ENCODE results near the gene SAA2.
"Not testable (repeated sequence)": the region's sequence is repeated elsewhere in the genome, so short reads cannot be mapped to it uniquely, and the experiment has no call there.

SAA2 gene

DNA sequence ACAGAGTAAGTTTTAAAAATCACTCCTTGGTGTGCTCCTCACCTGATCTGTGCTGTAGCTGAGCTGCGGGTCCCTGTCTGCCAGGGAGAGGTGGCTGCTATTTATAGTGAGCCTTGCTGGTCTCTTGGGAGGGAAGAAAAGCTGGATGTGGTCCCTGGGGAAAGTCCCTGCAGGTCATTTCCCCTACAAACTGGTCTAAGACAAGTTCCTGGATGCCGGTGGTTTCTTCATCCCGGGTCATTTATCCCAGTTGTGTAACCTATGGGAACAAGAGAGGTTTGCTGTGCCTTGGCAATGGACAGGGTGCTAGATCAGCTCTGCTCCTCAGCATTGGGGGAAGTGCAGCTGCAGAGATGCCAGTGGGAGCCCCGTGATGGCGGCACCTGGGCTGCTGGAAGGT lies at the start of gene SAA2:
SAA2 (minus strand) TSS at position 108 of the 400 bp plus-strand sequence. CDS start 657 bp downstream, outside the sequence.
- no peak for DNase-seq (ENCODE audit: low spot score)

DNA sequence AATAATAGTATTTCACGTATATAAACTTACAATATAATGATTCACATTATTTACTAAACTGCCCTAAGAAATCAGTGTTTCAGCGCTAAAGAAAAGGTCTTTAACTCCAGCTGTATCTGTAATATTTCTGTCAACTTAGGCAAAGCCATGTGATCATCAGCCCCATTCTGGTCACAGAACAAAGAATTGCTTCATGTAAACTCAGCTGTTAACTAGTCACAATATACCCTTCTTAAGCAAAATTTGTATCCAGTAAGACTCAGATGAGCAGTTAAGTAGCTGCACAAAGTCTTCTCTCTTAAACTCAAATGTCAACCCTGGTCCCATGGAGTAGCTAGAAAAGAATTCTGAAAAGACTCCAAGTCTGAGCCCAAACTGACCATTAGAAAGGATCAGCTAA lies 46.8 kb upstream of the SAA2 start:
- DNase-seq (ENCODE audit: low spot score): no peak

DNA sequence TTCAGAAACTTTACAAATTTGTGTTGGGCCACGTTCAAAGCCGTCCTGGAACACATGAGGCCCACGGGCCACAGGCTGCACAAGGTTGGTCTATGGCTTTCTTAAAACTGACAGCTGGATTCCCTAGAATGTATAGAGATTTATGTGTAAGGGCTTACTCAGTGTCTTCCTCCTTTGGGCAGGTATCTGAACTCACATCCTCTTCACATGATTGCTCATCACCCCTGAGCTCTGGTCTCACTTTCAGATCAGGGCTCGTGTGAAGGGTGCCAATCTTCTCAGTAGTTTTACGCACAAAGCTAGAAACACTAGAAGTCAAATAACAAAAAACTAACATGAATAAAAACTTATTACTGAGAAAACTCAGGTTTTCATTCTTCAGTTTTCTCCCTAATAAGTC lies 46.4 kb upstream of the SAA2 start:
- no peak for DNase-seq (ENCODE audit: low spot score)

DNA sequence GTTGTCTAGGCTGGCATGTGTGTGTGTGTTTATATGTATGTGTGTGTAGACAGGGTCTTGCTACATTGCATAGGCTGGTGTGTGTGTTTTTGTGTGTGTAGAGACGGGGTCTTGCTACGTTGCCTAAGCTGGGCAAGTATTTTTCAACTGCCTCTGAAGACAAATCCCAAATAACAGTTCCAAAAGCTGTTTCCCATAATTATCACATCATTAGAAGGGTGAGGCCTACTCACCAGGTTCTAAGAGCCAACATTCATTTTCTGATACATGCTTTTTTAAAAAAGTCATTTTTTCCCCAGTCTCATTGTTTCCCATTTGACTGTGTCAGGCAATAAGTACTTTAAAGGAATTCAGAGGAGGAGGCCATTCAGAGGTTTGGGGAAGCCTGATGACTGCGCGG lies 40.4 kb upstream of the SAA2 start:
- no peak for DNase-seq (ENCODE audit: low spot score)

- no peak for DNase-seq (ENCODE audit: low spot score)
Observed at GRCh38 chr11:18285841-18286240, 37.4 kb upstream of the SAA2 start.

- DNase-seq (ENCODE audit: low spot score): no peak
Observed at GRCh38 chr11:18282626-18283025, 34.2 kb upstream of the SAA2 start.

GRCh38 chr11:18280438-18281045 lies 32.1 kb upstream of the SAA2 start:
- DNase-seq (ENCODE audit: low spot score): no peak

- DNase-seq (ENCODE audit: low spot score): no peak
Observed at GRCh38 chr11:18277565-18278271, 29.2 kb upstream of the SAA2 start.

DNA sequence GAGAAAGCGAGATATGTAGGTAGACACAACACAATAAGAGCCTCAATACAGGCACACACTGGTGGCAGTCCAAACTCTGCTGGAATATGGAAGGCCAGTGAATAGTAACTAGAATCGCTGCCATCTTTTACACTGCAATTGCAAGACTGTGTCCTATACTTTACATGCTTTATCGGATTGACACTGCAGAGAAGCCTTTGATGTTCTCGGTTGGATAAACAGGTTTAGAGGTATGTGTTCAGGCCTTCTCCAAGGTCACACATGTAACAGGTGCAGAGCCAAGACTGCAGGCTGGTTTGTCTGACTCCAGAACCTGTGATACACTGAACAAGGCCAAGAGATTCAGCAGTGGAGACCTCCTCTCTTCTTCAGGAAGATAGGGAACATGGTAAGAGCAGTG lies 22.7 kb upstream of the SAA2 start:
- no peak for DNase-seq (ENCODE audit: low spot score)

DNA sequence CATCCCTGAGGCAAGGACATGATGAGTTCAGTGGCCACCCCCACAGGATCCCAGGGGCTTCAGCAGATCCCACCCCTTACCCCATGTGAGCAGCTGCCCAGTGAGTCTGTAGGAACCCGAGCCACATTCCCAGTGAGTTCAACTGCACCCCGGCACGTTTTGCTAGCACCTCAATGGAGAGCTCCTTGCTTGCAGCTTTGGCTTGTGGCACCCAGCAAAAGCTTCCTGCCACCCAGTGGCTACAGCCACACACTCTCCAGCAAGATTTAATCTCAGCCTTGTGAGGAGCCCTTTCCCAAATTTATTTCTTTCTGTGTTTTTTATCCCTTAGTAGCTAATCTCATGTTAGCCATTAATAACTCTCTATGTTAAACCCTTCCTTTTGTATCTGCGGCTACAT lies 21.6 kb upstream of the SAA2 start:
- DNase-seq (ENCODE audit: low spot score): no peak

- DNase-seq (ENCODE audit: low spot score): not testable (repeated sequence)
Observed at GRCh38 chr11:18269252-18269651, 20.8 kb upstream of the SAA2 start.

GRCh38 chr11:18267335-18268133 lies 19.1 kb upstream of the SAA2 start:
- not testable (repeated sequence) for DNase-seq (ENCODE audit: low spot score)

DNA sequence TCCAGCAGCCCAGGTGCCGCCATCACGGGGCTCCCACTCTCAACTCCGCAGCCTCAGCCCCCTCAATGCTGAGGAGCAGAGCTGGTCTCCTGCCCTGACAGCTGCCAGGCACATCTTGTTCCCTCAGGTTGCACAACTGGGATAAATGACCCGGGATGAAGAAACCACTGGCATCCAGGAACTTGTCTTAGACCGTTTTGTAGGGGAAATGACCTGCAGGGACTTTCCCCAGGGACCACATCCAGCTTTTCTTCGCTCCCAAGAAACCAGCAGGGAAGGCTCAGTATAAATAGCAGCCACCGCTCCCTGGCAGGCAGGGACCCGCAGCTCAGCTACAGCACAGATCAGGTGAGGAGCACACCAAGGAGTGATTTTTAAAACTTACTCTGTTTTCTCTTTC lies 17.5 kb upstream of the SAA2 start, which contains the start of gene SAA1:
SAA1 (plus strand) TSS at position 316 of the 400 bp plus-strand sequence. CDS start 624 bp downstream, outside the sequence.
- no peak for DNase-seq (ENCODE audit: low spot score)

GRCh38 chr11:18264677-18265555 lies 16.4 kb upstream of the SAA2 start:
- DNase-seq (ENCODE audit: low spot score): no peak

DNA sequence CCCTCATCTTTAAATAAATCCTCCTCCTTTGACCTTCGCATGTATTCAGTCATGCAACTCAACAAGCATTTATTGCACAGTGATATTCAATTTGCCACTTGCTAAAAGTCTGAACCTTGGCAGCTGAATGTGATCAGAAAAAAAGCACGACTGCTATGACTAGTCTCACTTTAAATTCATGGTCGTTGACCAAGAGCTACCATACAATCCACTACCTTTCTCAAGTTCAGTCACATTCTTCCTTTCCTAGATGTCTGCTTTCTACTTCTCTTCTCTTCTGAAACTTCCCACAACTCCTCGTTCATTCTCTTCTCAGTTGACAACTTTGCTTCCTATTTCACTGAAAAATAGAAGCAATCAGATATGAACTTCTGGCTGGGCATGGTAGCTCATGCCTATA lies 15.6 kb upstream of the SAA2 start:
- no peak for DNase-seq (ENCODE audit: low spot score)

DNA sequence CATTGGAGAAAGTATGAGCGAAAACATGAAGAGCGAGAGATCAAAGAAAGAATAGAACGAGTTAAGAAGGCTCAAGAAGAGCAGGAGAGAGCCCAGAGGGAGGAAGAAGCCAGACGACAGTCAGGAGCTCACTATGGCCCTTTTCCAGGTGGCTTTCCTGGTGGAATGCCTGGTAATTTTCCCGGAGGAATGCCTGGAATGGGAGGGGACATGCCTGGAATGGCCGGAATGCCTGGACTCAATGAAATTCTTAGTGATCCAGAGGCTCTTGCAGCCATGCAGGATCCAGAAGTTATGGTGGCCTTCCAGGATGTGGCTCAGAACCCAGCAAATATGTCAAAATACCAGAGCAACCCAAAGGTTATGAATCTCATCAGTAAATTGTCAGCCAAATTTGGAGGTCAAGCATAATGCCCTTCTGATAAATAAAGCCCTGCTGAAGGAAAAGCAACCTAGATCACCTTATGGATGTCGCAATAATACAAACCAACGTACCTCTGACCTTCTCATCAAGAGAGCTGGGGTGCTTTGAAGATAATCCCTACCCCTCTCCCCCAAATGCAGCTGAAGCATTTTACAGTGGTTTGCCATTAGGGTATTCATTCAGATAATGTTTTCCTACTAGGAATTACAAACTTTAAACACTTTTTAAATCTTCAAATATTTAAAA lies 14.3 kb upstream of the SAA2 start:
- DNase-seq (ENCODE audit: low spot score): not testable (repeated sequence)

DNA sequence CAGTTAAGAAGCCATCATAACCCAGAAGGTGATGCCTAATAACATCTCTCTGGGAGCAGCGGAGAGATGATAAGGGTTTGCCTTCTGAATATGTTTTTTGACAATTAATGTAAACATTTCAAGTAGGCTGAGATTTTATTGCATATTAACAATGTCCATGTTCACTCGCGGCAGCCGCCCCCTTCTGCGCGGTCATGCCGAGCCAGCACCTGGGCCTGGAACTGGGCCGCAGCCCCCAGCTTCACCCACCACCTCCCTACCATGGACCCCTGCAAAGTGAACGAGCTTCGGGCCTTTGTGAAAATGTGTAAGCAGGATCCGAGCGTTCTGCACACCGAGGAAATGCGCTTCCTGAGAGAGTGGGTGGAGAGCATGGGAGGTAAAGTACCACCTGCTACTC lies 13.3 kb upstream of the SAA2 start:
- no peak for DNase-seq (ENCODE audit: low spot score)

DNA sequence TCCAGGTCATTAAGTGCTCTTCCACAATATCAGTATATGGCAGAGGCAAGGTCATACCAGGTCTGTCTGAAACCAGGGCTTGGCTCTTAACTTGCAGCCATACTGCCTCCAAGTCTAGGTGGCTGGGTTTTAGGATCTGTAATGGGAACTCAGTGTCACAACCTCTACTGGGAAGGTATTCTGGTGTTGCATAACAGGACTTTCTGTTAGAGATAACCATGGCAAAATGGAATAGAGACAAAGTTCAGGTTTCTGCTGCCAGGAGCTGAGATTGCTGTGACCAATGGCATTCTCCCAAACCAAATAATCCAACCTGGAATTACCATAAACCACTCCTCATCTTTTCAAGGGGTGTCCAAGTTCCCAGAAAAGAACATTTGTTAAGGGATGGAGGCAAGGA lies 10.8 kb upstream of the SAA2 start:
- DNase-seq (ENCODE audit: low spot score): no peak

GRCh38 chr11:18254781-18255361 lies 6.4 kb upstream of the SAA2 start:
- DNase-seq (ENCODE audit: low spot score): no peak

GRCh38 chr11:18253778-18254338 lies 5.4 kb upstream of the SAA2 start:
- DNase-seq (ENCODE audit: low spot score): no peak

DNA sequence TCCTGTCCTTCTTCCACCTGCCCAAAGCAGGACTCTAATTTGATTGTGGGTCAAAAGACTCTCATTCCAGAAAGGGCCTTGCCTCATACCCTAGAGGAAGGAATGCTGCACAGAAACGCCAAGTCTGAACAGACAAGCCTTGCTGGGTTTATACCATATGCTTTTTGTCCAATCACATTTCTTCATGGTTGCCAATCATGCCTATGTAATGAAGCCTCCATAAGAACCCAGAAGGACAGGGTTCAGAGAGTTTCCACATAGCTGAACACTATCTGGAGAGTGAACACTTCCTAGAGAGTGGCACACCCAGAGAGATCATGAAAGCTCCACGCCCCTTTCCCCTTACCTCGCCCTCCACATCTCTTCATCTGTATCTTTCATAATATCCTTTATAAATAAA lies 4.8 kb upstream of the SAA2 start:
- DNase-seq (ENCODE audit: low spot score): no peak

Data from ecto neural progenitor cell (in vitro differentiated cells).